ENCODE data around the gene OBSCN. TPM values are rescaled to one million over a fixed set of nuclear protein-coding genes. Genes with fewer than 3 reads are reported as not detected.

Gene OBSCN
- total RNA-seq, 1 donor from 2014 or later = 316 TPM

DNA sequence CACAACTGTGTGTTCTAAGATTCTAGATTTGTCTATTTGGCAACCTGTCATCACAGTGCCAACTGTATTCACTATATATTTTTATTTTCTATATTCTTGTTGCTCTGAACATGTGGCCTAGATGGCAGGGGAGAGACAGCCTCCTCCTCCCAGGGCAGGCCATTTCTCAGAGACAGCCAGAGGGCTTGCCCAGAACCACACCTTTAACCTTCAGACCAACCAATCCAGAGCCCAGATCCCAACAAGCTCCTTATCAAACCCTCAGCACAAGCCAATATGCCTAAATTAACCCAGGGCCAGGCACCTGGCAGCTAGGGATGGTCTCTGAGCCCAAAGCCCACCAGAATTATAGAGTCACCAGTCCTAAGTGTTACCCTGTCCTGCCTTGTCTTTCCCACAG is 179.5 kb downstream of the OBSCN start:
- H3K9me3 ChIP-seq (replicated peaks) = no peaks in the 10 kb centered on the region
- intact Hi-C loops (cut with micrococcal nuclease) = no loop called here
- H3K4me3 ChIP-seq = no peak overlapping the region
- DNase-seq = no peak
- H3K27ac ChIP-seq (replicated peaks) = no peak overlapping the region
- no peaks in the 10 kb centered on the region for H3K4me1 ChIP-seq
- no peaks in the 10 kb centered on the region for H3K27me3 ChIP-seq (ENCODE audit: low read depth)
- H3K36me3 ChIP-seq = peaks cover 2% of the 10 kb centered on the region
- TF ChIP-seq, protein P1, sequence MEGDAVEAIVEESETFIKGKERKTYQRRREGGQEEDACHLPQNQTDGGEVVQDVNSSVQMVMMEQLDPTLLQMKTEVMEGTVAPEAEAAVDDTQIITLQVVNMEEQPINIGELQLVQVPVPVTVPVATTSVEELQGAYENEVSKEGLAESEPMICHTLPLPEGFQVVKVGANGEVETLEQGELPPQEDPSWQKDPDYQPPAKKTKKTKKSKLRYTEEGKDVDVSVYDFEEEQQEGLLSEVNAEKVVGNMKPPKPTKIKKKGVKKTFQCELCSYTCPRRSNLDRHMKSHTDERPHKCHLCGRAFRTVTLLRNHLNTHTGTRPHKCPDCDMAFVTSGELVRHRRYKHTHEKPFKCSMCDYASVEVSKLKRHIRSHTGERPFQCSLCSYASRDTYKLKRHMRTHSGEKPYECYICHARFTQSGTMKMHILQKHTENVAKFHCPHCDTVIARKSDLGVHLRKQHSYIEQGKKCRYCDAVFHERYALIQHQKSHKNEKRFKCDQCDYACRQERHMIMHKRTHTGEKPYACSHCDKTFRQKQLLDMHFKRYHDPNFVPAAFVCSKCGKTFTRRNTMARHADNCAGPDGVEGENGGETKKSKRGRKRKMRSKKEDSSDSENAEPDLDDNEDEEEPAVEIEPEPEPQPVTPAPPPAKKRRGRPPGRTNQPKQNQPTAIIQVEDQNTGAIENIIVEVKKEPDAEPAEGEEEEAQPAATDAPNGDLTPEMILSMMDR (IDR thresholded peaks at IDR 0.05; ENCODE audit: borderline replicate concordance) = no peak

DNA sequence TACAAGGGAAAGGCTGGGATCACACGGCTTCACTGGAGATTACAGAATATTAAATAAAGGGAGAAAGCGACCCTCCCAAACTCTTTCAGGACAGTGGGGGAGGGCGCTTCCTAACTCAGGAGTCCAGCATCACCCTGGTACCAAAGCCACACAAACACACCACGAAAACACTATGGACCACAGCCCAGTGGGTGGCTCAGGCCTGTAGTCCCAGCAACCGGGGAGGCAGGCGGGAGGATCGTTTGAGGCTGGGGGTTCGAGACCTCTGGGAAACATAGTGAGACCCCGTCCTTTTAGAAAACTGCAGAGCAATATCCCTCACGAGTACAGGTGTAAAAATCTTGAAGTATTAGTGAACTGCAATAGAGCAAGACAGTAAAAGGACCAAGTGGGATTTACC is 182.8 kb downstream of the OBSCN start:
- Histone ChIP-seq H3K4me1 (peaks cover 16% of the 10 kb centered on the region), H3K27me3 (ENCODE audit: low read depth) (no peaks in the 10 kb centered on the region), H3K4me3 (no peak overlapping the region), H3K9me3 (replicated peaks) (no peaks in the 10 kb centered on the region), H3K36me3 (peaks cover 22% of the 10 kb centered on the region), H3K27ac (replicated peaks) (no peak overlapping the region)
- TF ChIP-seq, protein P1 (IDR thresholded peaks at IDR 0.05; ENCODE audit: borderline replicate concordance) = no peak
- DNase-seq = no peak
- intact Hi-C loops (cut with micrococcal nuclease) = no loop called here

DNA sequence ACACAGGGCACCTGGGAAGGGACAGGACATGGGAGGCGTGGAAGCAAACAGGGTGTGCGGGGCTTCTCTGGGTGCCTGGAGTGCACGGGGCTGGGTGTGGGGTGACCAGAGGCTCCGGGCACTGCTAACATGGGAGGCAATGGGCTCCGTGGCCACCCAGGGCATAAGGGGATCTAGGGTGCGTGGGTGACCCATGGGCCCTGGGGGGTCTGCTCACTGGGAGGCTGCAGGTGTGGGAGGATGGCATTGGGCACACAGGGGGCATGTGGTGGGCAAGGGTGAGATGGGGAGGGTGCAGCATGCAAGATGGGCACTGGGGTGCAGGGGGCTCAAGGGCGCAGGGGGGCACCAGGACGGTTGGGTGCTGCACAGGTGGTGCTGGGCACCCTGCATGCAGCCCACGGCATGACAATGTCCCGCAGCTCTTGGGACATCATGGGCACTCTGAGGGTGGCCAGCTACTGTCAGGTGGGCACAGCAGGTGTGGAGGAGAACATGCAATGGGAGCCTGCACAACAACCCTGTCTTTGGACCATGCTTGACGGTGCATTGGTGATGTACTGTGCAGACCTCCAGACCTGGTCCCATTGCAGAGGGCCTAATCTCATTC is 183.7 kb downstream of the OBSCN start:
- no peaks in the 10 kb centered on the region for H3K27me3 ChIP-seq (ENCODE audit: low read depth)
- no peaks in the 10 kb centered on the region for H3K9me3 ChIP-seq (replicated peaks)
- peaks cover 16% of the 10 kb centered on the region for H3K4me1 ChIP-seq
- no peak for DNase-seq
- peaks cover 31% of the 10 kb centered on the region for H3K36me3 ChIP-seq
- intact Hi-C loops (cut with micrococcal nuclease) = no loop called here
- H3K27ac ChIP-seq (replicated peaks) = no peak overlapping the region
- TF ChIP-seq, protein P1 (IDR thresholded peaks at IDR 0.05; ENCODE audit: borderline replicate concordance) = no peak
- H3K4me3 ChIP-seq = no peak overlapping the region

DNA sequence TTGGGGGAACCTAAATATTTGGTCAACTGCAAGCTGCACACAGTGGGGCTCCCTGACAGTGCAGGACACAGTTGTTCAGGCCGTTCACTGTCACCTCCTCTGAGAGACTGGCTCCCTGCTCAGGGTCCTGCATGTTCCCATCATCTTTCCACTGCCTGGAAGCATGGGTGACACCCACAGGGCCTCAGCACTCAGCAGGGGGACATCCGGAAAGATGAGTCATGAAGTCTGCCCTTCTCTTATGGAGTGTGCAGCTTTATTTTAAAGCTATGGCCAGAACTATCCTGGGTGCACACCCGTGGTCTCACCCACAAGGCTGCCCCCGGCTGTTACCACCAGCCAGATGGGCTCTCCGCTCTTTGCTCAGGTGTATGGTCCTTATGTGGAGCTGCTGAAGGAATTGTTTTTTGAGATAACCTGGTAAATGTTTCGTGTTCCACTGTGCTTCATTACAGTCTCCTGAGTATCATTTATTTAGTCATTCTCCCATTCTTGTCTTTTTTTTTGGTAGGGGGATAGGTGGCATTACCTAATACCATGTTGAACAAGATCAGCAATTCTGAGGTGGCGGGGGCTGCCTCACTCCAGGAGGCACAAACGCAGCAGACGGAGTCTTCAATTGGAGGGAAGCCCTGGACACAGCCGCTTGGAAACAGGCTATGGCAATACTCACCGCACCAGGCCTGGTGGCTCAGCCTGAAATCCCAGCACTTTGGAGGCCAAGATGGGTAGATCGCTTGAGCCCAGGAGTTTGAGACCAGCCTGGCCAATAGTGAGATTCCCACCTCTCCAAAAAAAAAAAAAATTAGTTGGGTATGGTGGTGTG is 184.5 kb downstream of the OBSCN start:
- intact Hi-C loops (cut with micrococcal nuclease) = no loop called here
- no peaks in the 10 kb centered on the region for H3K27me3 ChIP-seq (ENCODE audit: low read depth)
- DNase-seq = no peak
- H3K9me3 ChIP-seq (replicated peaks) = no peaks in the 10 kb centered on the region
- H3K4me3 ChIP-seq = no peak overlapping the region
- TF ChIP-seq, protein P1 (IDR thresholded peaks at IDR 0.05; ENCODE audit: borderline replicate concordance) = no peak
- H3K4me1 ChIP-seq = peaks cover 16% of the 10 kb centered on the region
- H3K27ac ChIP-seq (replicated peaks) = no peak overlapping the region
- peaks cover 39% of the 10 kb centered on the region for H3K36me3 ChIP-seq

DNA sequence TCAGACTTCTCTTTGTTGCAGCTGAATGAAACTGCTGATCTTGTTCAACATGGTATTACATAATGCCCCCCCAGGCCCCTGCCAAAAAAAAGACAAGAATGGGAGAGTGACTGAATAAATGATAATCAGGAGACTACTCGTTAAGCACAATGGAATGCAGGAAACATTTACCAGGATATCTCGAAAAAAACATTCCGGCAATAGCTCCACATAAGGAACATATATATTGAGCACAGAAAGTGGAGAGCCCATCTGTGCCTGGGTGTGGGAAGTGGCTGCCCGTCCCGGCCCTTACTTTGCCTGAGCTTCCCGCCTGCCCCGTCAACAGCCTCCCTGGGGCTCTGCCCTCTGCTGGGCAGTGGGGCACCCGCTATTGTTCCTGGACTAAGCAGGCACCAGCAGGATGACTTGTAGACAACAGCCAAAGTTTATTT is 185.4 kb downstream of the OBSCN start:
- DNase-seq = peak; percentile 58
- Histone ChIP-seq H3K9me3 (replicated peaks) (no peaks in the 10 kb centered on the region), H3K36me3 (peaks cover 49% of the 10 kb centered on the region), H3K4me3 (no peak overlapping the region), H3K27me3 (ENCODE audit: low read depth) (no peaks in the 10 kb centered on the region), H3K4me1 (peaks cover 16% of the 10 kb centered on the region), H3K27ac (replicated peaks) (peak overlapping the region; percentile 55)
- TF ChIP-seq, protein P1 (IDR thresholded peaks at IDR 0.05; ENCODE audit: borderline replicate concordance) = peak; percentile 72
- intact Hi-C loops (cut with micrococcal nuclease) = no loop called here

Measured in left ventricle myocardium inferior (tissue), 1 donor.